NCI-H460 (cell line): ENCODE data around the gene NRCAM. TPM values are rescaled to one million over a fixed set of nuclear protein-coding genes. Genes with fewer than 3 reads are reported as not detected.
"Not testable (repeated sequence)": the region's sequence is repeated elsewhere in the genome, so short reads cannot be mapped to it uniquely, and the experiment has no call there.

Experiments
- DNase-seq: peaks from one replicate; pipeline ENCODE4 v3.0.0-alpha.2; 2016; ENCODE audit warnings: low read depth; ENCODE audit errors: extremely low read depth
- total RNA-seq: library from RNA; depleted of rRNA; stranded (reverse); fragments of >200 nt; shearing (Covaris generic); gene quantifications from 2 replicates; pipeline ENCODE4 v1.2.3, GENCODE V29; 2014

The NRCAM gene
- total RNA-seq, 1 experiment from 2014 or later: 158 TPM

- DNase-seq: no peak
Measured at GRCh38 chr7:108404509-108405420, 51.5 kb downstream of the NRCAM start.

GRCh38 chr7:108403597-108404217 lies 52.5 kb downstream of the NRCAM start:
- no peak for DNase-seq

- peak; percentile 49 for DNase-seq
Measured at GRCh38 chr7:108402865-108403264, 53.4 kb downstream of the NRCAM start.

GRCh38 chr7:108396080-108396479 lies 60.2 kb downstream of the NRCAM start:
- DNase-seq: no peak

GRCh38 chr7:108395426-108395825 lies 60.8 kb downstream of the NRCAM start:
- no peak for DNase-seq

- DNase-seq: not testable (repeated sequence)
Measured at GRCh38 chr7:108393097-108393496, 63.1 kb downstream of the NRCAM start.

- DNase-seq: not testable (repeated sequence)
Measured at GRCh38 chr7:108387686-108388085, 68.5 kb downstream of the NRCAM start.

GRCh38 chr7:108385834-108386422 lies 70.3 kb downstream of the NRCAM start:
- DNase-seq: no peak

- no peak for DNase-seq
Measured at GRCh38 chr7:108384716-108385483, 71.3 kb downstream of the NRCAM start.

GRCh38 chr7:108382932-108383331 lies 73.3 kb downstream of the NRCAM start:
- no peak for DNase-seq

- DNase-seq: no peak
Measured at GRCh38 chr7:108380517-108380916, 75.7 kb downstream of the NRCAM start.

- no peak for DNase-seq
Measured at GRCh38 chr7:108376206-108376605, 80.0 kb downstream of the NRCAM start.

- no peak for DNase-seq
Measured at GRCh38 chr7:108375668-108376067, 80.6 kb downstream of the NRCAM start.

- DNase-seq: no peak
Measured at GRCh38 chr7:108374899-108375298, 81.3 kb downstream of the NRCAM start.

GRCh38 chr7:108372618-108373017 lies 83.6 kb downstream of the NRCAM start:
- DNase-seq: no peak

- DNase-seq: no peak
Measured at GRCh38 chr7:108370616-108371015, 85.6 kb downstream of the NRCAM start.

GRCh38 chr7:108368466-108368865 lies 87.8 kb downstream of the NRCAM start:
- DNase-seq: no peak

- DNase-seq: no peak
Measured at GRCh38 chr7:108367946-108368345, 88.3 kb downstream of the NRCAM start.

- DNase-seq: no peak
Measured at GRCh38 chr7:108367314-108367713, 88.9 kb downstream of the NRCAM start.

GRCh38 chr7:108363659-108364058 lies 92.6 kb downstream of the NRCAM start:
- no peak for DNase-seq
